Heart left ventricle (tissue), 13 donors: ENCODE measurements around the gene POU6F2.

Source experiments
- POLR2A ChIP-seq, 2 donors: fragments of 450-650 bp; IDR thresholded peaks; one replicate each; pipeline ENCODE4 v1.6.1; 2017; ENCODE audit warnings: antibody characterized with exemption in 2 of 2, mild to moderate bottlenecking in 2 of 2, moderate library complexity in 2 of 2
- TF ChIP-seq, protein P1 (sequence below), 12 donors: fragments of 200-600 bp; sonication (generic) in 4 of 12; IDR thresholded peaks; one replicate each; pipeline versions ENCODE4 v1.5.0 to v1.8.0; 2018 to 2022; ENCODE audit warnings: antibody characterized with exemption in 12 of 12, mild to moderate bottlenecking in 5 of 12
- donor health status: ischemic (EF 13 %, LVEDD 7.1; RV severe dilation, severe dysfunction).
- donor health status: DM: no; HTN: yes; CAD: no.
- donor health status: DM: no; HTN: no; CAD: no.
- donor health status: ischemic (EF 25% LVEDD 6.9; RV normal size, moderate dysfunction).
- donor health status: ischemic (EF 25% LVEDD 5.7; RV mildly dilated, moderate dysfunction).
- donor health status: ischemic (EF 35%, LVEDD 5.7; RV mildly dilated, moderate dysfunction).
- donor health status: nonischemic (EF 11% LVEDD 7.7; RV severe dilation, severe dysfunction).
- donor health status: DM: yes; HTN: yes; CAD: no.
- donor health status: PGD.
- donor health status: ischemic (EF 29% LVEDD 5.4; RV normal size, mild dysfunction).
- donor health status: nonischemic (EF 23%, LVEDD 6.1; RV moderate dilation, normal function).

DNA sequence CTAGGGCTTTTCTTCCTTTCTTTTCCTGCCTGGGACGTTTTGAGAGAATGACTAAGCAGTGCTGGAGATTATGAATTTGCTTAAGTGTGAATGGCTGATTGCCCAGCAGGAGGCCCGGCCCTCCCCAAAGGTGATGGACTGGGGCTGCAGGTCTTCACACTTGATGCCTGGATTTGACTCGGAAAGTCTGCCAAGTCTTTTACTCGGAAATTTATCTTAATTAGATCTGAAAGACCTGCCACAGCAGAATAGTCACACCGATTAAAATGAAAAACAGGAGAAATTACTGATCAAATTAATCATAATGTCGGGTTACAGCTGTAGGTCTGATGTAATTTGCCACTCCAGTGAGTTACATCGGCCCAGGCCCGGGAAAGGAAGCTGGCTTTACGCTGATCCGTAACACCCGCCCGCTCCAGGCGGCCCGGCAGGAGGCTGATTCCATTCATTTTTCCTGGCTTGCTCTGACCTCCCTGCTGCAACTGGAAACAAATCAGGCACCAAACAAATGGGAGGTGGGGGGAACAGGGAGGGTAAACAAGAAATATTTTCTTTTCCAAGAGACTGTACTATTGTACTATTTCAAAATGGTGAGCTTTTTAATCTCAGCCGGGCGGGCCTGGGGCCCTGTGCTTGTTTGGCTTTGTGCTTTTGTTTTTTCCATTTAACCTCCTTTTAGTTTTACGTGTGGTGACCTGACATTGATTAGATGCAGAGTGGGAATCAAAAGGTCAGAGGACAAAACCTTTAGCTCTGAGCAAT, 376.1 kb downstream of the POU6F2 start:
- TF ChIP-seq, protein P1, sequence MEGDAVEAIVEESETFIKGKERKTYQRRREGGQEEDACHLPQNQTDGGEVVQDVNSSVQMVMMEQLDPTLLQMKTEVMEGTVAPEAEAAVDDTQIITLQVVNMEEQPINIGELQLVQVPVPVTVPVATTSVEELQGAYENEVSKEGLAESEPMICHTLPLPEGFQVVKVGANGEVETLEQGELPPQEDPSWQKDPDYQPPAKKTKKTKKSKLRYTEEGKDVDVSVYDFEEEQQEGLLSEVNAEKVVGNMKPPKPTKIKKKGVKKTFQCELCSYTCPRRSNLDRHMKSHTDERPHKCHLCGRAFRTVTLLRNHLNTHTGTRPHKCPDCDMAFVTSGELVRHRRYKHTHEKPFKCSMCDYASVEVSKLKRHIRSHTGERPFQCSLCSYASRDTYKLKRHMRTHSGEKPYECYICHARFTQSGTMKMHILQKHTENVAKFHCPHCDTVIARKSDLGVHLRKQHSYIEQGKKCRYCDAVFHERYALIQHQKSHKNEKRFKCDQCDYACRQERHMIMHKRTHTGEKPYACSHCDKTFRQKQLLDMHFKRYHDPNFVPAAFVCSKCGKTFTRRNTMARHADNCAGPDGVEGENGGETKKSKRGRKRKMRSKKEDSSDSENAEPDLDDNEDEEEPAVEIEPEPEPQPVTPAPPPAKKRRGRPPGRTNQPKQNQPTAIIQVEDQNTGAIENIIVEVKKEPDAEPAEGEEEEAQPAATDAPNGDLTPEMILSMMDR (IDR thresholded peaks at IDR 0.05) = no peak
- no peak for TF ChIP-seq POLR2A (IDR thresholded peaks at IDR 0.05)
